AG04449 (cell line): Measurements from ENCODE around the gene LRRC61.
"Not testable (repeated sequence)": the region's sequence is repeated elsewhere in the genome, so short reads cannot be mapped to it uniquely, and the experiment has no call there.

Experiments
- CTCF ChIA-PET: fragments of 350-600 bp; formaldehyde crosslinking; extraction: SDS; loops from one replicate; lab custom pipeline; 2021; ENCODE audit warnings: antibody characterized with exemption; lab: Yijun Ruan, JAX
- POLR2A ChIA-PET: fragments of 400-600, 350-600 bp; formaldehyde crosslinking; extraction: SDS; loops from one replicate; lab custom pipeline; 2020; ENCODE audit warnings: antibody characterized with exemption, inconsistent platforms; lab: Yijun Ruan, JAX
- DNase-seq: peaks from one replicate; pipeline ENCODE4 v3.0.0-alpha.2; 2010; ENCODE audit warnings: low read depth, low spot score
- H3K4me3 ChIP-seq: 2 replicates; pipeline ENCODE4 v1.5.1; 2011; ENCODE audit warnings: low read depth, mild to moderate bottlenecking, control low read depth, low read length
- CTCF ChIP-seq: IDR thresholded peaks from one replicate; pipeline ENCODE4 v1.5.1; 2011; ENCODE audit warnings: mild to moderate bottlenecking, moderate library complexity, low read length, control low read depth, inconsistent platforms; ENCODE audit not compliant: insufficient read depth; ENCODE audit errors: missing control alignments

Gene LRRC61

GRCh38 chr7:150308575-150308974 lies 14.6 kb upstream of the LRRC61 start:
- H3K4me3 ChIP-seq, result no peak overlapping the region
- ChIA-PET POLR2A (no interaction called here), CTCF (no interaction called here)
- DNase-seq, result no peak
- TF ChIP-seq CTCF, result no peak

- TF ChIP-seq CTCF, result no peak
- DNase-seq, result no peak
- ChIA-PET CTCF (no interaction called here), POLR2A (no interaction called here)
- no peak overlapping the region for H3K4me3 ChIP-seq
Measured at GRCh38 chr7:150311146-150311545, 12.0 kb upstream of the LRRC61 start.

GRCh38 chr7:150311711-150312110 lies 11.4 kb upstream of the LRRC61 start:
- DNase-seq, result no peak
- no peak for TF ChIP-seq CTCF
- ChIA-PET CTCF (no interaction called here), POLR2A (no interaction called here)
- H3K4me3 ChIP-seq, result no peak overlapping the region

GRCh38 chr7:150312649-150313366 lies 10.3 kb upstream of the LRRC61 start:
- DNase-seq, POLR2A ChIA-PET, H3K4me3 ChIP-seq, CTCF ChIA-PET: not testable (repeated sequence)

- CTCF ChIA-PET, result no interaction called here
- no peak overlapping the region for H3K4me3 ChIP-seq
- TF ChIP-seq CTCF, result no peak
- DNase-seq, result no peak
- POLR2A ChIA-PET, result no interaction called here
Measured at GRCh38 chr7:150313367-150313809, 9.8 kb upstream of the LRRC61 start.

GRCh38 chr7:150313870-150314269 lies 9.3 kb upstream of the LRRC61 start:
- CTCF ChIA-PET, result interaction anchor here (0.9 kb wide), 1 partner anchor 23 kb away, joined by 3 read pairs; no protein-coding TSS in a partner anchor
- no peak for TF ChIP-seq CTCF
- no peak for DNase-seq
- H3K4me3 ChIP-seq, result no peak overlapping the region
- POLR2A ChIA-PET, result no interaction called here
